ENCODE data around the gene SCAMP4. TPM values are rescaled to one million over a fixed set of nuclear protein-coding genes. Genes with fewer than 3 reads are reported as not detected.

Gene SCAMP4
- total RNA-seq, 1 donor from 2014 or later = 71.2 TPM

Other genes with a start within 250 kb of the SCAMP4 start
- gene ONECUT3, start 151.9 kb upstream of the SCAMP4 start, total RNA-seq = 0.93 and 1.0 TPM in 2 replicates
- gene ATP8B3, start 93.1 kb upstream of the SCAMP4 start, total RNA-seq = 1.1 and 1.5 TPM in 2 replicates
- 40.8 and 45.3 TPM in 2 replicates for gene REXO1, start 56.9 kb upstream of the SCAMP4 start, total RNA-seq
- gene KLF16, start 41.8 kb upstream of the SCAMP4 start, total RNA-seq = 18.9 and 20.7 TPM in 2 replicates
- 73.9 and 74.1 TPM in 2 replicates for gene ABHD17A, start 19.9 kb upstream of the SCAMP4 start, total RNA-seq
- gene ADAT3, start within 50 bp of the SCAMP4 start, total RNA-seq = 13.7 and 14.1 TPM in 2 replicates
- gene CSNK1G2, start 35.8 kb downstream of the SCAMP4 start, total RNA-seq = 130 and 133 TPM in 2 replicates
- 138 and 142 TPM in 2 replicates for gene BTBD2, start 110.3 kb downstream of the SCAMP4 start, total RNA-seq
- gene MKNK2, start 145.8 kb downstream of the SCAMP4 start, total RNA-seq = 115 and 123 TPM in 2 replicates
- 40.0 and 42.1 TPM in 2 replicates for gene MOB3A, start 190.9 kb downstream of the SCAMP4 start, total RNA-seq
- gene IZUMO4, start 191.5 kb downstream of the SCAMP4 start, total RNA-seq = 5.5 and 5.6 TPM in 2 replicates
- gene AP3D1, start 246.2 kb downstream of the SCAMP4 start, total RNA-seq = 142 and 146 TPM in 2 replicates

Measured in neural crest cell (in vitro differentiated cells).